Measurements from ENCODE around the gene CTNNA1.
A peak's percentile ranks its signal among the peaks of the same experiment; 100 is the strongest.
"Not testable (repeated sequence)": the region's sequence is repeated elsewhere in the genome, so short reads cannot be mapped to it uniquely, and the experiment has no call there.

The CTNNA1 gene

GRCh38 chr5:138724470-138725146 is 28.6 kb upstream of the CTNNA1 start:
- TF ChIP-seq CTCF (IDR thresholded peaks at IDR 0.05; ENCODE audit: low read depth, low read length), result no peak
- no peak for DNase-seq (ENCODE audit: low read depth, low spot score)
- no peak overlapping the region for H3K4me3 ChIP-seq (ENCODE audit: low read depth, low read length)

GRCh38 chr5:138725153-138725817 is 27.9 kb upstream of the CTNNA1 start:
- in situ Hi-C loops (cut with HindIII; ENCODE audit: low sequenced_read_pairs), result no loop called here

More at GRCh38 chr5:138724470-138725146, 28.6 kb upstream of the CTNNA1 start:
- in situ Hi-C loops (cut with HindIII; ENCODE audit: low sequenced_read_pairs), result no loop called here

GRCh38 chr5:138725818-138726416 is 27.3 kb upstream of the CTNNA1 start:
- DNase-seq (ENCODE audit: low read depth, low spot score), result no peak
- TF ChIP-seq CTCF (IDR thresholded peaks at IDR 0.05; ENCODE audit: low read depth, low read length), result peak; percentile 3
- in situ Hi-C loops (cut with HindIII; ENCODE audit: low sequenced_read_pairs), result no loop called here
- no peak overlapping the region for H3K4me3 ChIP-seq (ENCODE audit: low read depth, low read length)

More at GRCh38 chr5:138725153-138725817, 27.9 kb upstream of the CTNNA1 start:
- peak; percentile 50 for DNase-seq (ENCODE audit: low read depth, low spot score)
- H3K4me3 ChIP-seq (ENCODE audit: low read depth, low read length), result no peak overlapping the region
- peak; percentile 41 for TF ChIP-seq CTCF (IDR thresholded peaks at IDR 0.05; ENCODE audit: low read depth, low read length)

GRCh38 chr5:138726848-138727247 is 26.4 kb upstream of the CTNNA1 start:
- H3K4me3 ChIP-seq (ENCODE audit: low read depth, low read length), result no peak overlapping the region
- in situ Hi-C loops (cut with HindIII; ENCODE audit: low sequenced_read_pairs), result no loop called here
- DNase-seq (ENCODE audit: low read depth, low spot score), result no peak
- TF ChIP-seq CTCF (IDR thresholded peaks at IDR 0.05; ENCODE audit: low read depth, low read length), result no peak

- DNase-seq (ENCODE audit: low read depth, low spot score); H3K4me3 ChIP-seq (ENCODE audit: low read depth, low read length); in situ Hi-C loops (cut with HindIII; ENCODE audit: low sequenced_read_pairs): not testable (repeated sequence)
Measured at GRCh38 chr5:138730496-138730895, 22.7 kb upstream of the CTNNA1 start.

- no peak for TF ChIP-seq CTCF (IDR thresholded peaks at IDR 0.05; ENCODE audit: low read depth, low read length)
- no peak overlapping the region for H3K4me3 ChIP-seq (ENCODE audit: low read depth, low read length)
- in situ Hi-C loops (cut with HindIII; ENCODE audit: low sequenced_read_pairs), result no loop called here
- DNase-seq (ENCODE audit: low read depth, low spot score), result no peak
Measured at GRCh38 chr5:138732466-138732865, 20.8 kb upstream of the CTNNA1 start.

- DNase-seq (ENCODE audit: low read depth, low spot score), result no peak
- H3K4me3 ChIP-seq (ENCODE audit: low read depth, low read length), result no peak overlapping the region
- TF ChIP-seq CTCF (IDR thresholded peaks at IDR 0.05; ENCODE audit: low read depth, low read length), result no peak
- in situ Hi-C loops (cut with HindIII; ENCODE audit: low sequenced_read_pairs), result no loop called here
Measured at GRCh38 chr5:138732933-138733332, 20.3 kb upstream of the CTNNA1 start.
